Stromal cell of bone marrow (primary cell): Measurements from ENCODE around the gene WDR81.

Experiments used
- DNase-seq: peaks from one replicate; pipeline ENCODE4 v3.0.0-alpha.2; 2012; ENCODE audit warnings: low read depth

Gene WDR81

DNA sequence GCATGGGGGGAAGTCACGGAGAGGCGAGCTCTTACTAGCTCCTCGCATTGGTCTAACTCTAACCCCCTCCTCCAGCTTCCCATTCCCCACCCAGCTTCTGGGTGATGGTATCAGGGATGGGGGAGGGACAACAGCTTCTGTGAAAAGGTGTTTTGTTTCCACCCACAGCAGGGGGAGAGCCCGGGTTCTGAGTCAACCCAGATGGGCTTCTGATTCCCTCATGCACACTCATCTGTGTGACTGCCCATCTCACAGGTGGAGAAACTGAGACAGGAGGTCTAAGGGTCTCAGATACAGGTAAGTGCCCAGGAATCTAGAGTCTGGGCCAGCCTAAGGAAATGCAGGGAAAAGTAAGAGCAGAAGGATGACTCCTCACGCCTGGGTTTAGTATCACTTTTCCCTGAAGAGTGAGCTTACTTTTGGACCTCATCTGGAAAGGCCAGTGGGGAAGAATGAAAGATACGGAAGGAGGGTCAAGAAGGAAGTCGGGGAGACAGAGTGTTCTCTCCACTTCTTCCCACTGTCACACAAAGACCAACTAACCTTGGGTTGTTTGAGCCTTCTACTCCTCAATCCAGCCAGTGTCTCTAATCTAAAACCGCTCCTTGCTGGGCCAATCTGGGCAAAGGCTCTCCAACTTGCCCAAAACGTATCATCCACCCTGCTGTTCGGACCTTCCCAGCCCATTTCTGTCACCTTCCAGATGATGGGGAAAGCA, 11.2 kb upstream of the WDR81 start:
- DNase-seq = no peak

DNA sequence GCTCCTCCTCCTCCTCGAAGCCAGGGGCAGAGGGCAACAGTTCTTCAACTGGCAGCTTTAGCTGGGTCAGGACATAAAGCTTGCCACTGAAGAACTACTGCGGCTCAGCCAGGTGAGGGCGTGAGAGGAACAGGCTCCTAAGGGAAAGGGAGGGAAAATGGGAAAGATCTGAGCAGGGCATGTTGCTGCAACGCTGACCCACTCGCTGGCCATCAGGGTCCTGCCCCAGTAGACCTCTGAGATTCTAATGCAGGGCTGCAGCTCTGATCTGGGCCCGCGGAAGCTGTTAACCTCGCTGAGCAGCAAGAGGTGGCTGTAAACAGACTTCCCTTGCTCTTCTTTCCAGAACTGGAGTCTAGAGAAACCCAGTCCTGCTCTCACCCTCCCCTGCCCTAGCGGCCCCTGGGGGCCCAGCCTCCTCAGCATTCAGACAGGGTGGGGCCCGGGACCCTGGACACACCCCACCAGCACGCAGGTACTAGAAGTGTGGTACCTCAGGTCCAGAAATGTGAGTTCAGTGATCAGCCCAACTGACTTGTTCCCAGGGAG, 10.6 kb upstream of the WDR81 start:
- DNase-seq = no peak

GRCh38 chr17:1714427-1714979, 10.0 kb upstream of the WDR81 start:
- peak; percentile 96 for DNase-seq

DNA sequence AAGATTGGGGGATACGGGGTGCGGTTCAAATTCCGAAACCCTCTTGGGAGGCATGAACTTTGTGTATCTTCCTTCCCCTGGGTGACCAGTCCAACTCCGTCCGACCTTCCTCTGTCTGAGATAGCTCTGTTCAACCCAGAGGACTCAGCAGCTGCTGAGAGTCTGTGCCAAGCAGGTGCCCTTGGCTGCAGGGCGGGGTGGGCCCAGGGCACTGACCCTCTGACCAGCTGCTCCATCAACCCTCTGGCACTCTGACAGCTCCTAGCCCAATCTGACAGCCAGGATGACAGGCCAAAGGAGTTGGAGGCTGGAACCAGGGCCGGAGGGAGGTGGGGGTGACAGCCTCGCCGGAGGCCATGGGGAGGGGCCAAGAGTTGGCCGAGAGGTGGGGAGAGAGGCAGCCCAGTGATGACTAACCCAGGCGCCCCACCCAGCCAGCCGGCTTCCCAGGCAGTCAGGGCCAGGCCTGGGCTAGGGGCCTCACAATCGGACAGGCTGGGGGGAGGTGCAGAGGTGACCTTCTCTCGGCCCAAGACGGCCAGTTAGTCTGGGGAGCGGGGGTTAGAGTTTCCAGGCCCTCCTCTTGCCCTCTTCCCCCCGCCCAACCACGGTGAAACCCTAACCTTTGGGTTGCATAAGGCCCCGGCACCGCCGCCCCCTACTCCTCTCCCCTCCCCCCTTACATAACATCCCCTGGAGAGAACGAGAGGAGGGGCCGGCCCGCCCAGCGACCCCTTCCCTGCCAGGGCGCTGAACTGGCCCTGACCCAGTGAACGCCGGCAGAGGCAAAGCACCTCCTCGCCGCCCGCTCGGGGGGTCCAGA, 9.3 kb upstream of the WDR81 start:
- peak; percentile 87 for DNase-seq

- no peak for DNase-seq
Observed at GRCh38 chr17:1715803-1716075, 8.8 kb upstream of the WDR81 start.

- DNase-seq = peak; percentile 100
Observed at GRCh38 chr17:1716076-1716911, 8.2 kb upstream of the WDR81 start.

- peak; percentile 99 for DNase-seq
Observed at GRCh38 chr17:1716912-1717695, 7.4 kb upstream of the WDR81 start.

GRCh38 chr17:1718362-1719165, 5.9 kb upstream of the WDR81 start:
- DNase-seq = no peak

GRCh38 chr17:1720856-1721386, 3.6 kb upstream of the WDR81 start:
- no peak for DNase-seq

DNA sequence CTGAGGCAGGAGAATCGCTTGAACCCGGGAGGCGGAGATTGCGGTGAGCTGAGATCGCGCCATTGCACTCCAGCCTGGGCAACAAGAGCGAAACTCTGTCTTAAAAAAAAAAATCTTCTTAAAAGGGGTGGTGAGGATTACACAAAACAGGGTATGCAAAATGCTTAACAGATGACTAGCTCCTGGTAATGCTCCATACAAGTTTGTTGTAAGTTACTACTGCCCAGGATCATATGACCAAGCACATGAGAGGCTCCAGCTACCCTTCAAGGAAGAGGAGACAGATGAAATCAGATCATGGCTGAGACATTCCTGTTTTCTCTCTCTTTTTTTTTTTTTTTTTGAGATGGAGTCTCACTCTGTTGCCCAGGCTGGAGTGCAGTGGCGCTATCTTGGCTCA, 2.5 kb upstream of the WDR81 start:
- DNase-seq = peak; percentile 78

DNA sequence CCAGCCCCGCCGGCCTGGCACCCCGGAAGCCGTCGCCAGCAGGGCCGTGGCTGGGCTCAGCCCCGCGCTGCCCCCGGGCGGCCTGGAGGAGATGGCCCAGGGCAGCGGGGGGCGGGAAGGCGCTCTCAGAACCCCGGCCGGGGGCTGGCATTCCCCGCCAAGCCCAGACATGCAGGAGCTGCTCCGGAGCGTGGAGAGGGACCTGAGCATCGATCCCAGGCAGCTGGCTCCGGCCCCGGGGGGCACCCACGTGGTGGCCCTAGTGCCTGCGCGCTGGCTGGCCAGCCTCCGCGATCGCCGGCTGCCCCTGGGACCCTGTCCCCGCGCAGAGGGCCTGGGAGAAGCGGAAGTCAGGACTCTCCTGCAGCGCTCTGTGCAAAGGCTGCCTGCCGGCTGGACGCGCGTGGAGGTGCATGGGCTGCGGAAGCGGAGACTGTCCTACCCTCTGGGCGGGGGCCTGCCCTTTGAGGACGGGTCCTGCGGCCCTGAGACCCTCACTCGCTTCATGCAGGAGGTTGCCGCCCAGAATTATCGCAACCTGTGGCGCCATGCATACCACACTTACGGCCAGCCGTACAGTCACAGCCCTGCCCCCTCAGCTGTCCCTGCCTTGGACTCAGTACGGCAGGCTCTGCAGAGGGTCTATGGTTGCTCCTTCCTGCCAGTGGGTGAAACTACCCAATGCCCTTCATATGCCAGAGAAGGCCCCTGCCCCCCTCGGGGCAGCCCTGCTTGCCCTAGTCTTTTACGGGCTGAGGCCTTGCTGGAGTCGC, 551 bp downstream of the WDR81 start:
- DNase-seq = no peak

GRCh38 chr17:1725642-1726511, 1.4 kb downstream of the WDR81 start:
- DNase-seq = no peak

DNA sequence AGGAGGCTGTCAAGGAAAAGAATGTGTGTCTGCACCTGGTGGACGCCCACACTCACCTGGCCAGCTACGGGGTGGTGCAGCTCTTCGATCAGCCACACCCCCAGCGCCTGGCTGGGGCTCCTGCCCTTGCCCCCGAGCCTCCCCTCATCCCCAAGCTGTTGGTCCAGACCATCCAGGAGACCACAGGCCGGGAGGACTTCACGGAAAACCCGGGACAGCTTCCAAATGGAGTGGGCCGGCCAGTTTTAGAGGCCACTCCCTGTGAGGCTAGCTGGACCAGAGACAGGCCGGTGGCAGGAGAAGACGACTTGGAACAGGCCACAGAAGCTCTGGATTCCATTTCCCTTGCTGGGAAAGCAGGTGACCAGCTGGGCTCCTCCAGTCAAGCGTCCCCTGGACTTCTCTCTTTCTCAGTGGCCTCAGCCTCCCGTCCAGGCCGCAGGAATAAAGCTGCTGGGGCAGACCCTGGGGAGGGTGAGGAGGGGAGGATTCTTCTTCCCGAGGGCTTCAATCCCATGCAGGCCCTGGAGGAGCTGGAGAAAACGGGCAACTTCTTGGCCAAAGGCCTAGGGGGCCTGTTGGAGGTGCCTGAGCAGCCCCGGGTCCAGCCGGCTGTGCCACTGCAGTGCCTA, 2.2 kb downstream of the WDR81 start:
- no peak for DNase-seq

GRCh38 chr17:1727258-1727789, 2.8 kb downstream of the WDR81 start:
- DNase-seq = no peak

- DNase-seq = no peak
Observed at GRCh38 chr17:1727876-1728630, 3.5 kb downstream of the WDR81 start.

- no peak for DNase-seq
Observed at GRCh38 chr17:1729966-1730325, 5.4 kb downstream of the WDR81 start.
